OCI-LY7 (cell line): ENCODE measurements around the gene S100A3. TPM values are rescaled to one million over a fixed set of nuclear protein-coding genes. Genes with fewer than 3 reads are reported as not detected.

Source experiments
- BruUV-seq: library from RNA; stranded (reverse); fragments of 400-500 nt; replicated peaks from 2 replicates; lab custom pipeline; 2021; lab: Mats Ljungman, UMichigan
- CTCF ChIA-PET: fragments of 300-600 bp; sonication (Branson Sonifier 250); formaldehyde crosslinking; loops from one replicate; lab custom pipeline; 2022; ENCODE audit warnings: antibody characterized with exemption; ENCODE audit not compliant: unreplicated experiment; lab: Charles Lee
- POLR2A ChIA-PET: fragments of 300-600 bp; sonication (Branson Sonifier 250); formaldehyde crosslinking; loops from one replicate; lab custom pipeline; 2022; ENCODE audit warnings: antibody characterized with exemption; lab: Charles Lee
- DNase-seq: peaks from one replicate; pipeline ENCODE4 v3.0.0-alpha.2; 2015; ENCODE audit warnings: low spot score
- H2AFZ ChIP-seq: fragments of 200-600 bp; sonication (generic), shearing (Covaris generic); 2 replicates; pipeline ENCODE4 v1.6.1; 2014; ENCODE audit warnings: mild to moderate bottlenecking, antibody characterized with exemption, low read length, moderate library complexity
- H3K27ac ChIP-seq: fragments of 200-600 bp; sonication (generic); 2 replicates; pipeline ENCODE4 v1.5.1; 2014; ENCODE audit warnings: mixed run types, low read depth, mild to moderate bottlenecking, moderate library complexity, low read length, inconsistent platforms; ENCODE audit not compliant: poor library complexity, severe bottlenecking
- H3K36me3 ChIP-seq: fragments of 200-600 bp; sonication (generic); 2 replicates; pipeline ENCODE4 v1.6.1; 2014; ENCODE audit warnings: mild to moderate bottlenecking, antibody characterized with exemption, low read length, moderate library complexity, mixed read lengths; ENCODE audit not compliant: insufficient read depth
- H3K4me1 ChIP-seq: fragments of 200-600 bp; sonication (generic); 2 replicates; pipeline ENCODE4 v1.5.1; 2014; ENCODE audit warnings: mild to moderate bottlenecking, low read length; ENCODE audit not compliant: insufficient read depth, poor library complexity, severe bottlenecking
- H3K4me2 ChIP-seq: fragments of 200-600 bp; sonication (generic); 2 replicates; pipeline ENCODE4 v1.6.1; 2014; ENCODE audit warnings: mild to moderate bottlenecking, low read length
- H3K4me3 ChIP-seq: fragments of 200-600 bp; sonication (generic); 2 replicates; pipeline ENCODE4 v1.5.1; 2014; ENCODE audit warnings: mild to moderate bottlenecking, low read depth, low read length; ENCODE audit not compliant: poor library complexity, severe bottlenecking
- H3K79me2 ChIP-seq: fragments of 200-600 bp; sonication (generic); 2 replicates; pipeline ENCODE4 v1.6.1; 2016; ENCODE audit warnings: low read depth, mild to moderate bottlenecking, low read length, moderate library complexity, mixed read lengths; ENCODE audit not compliant: insufficient read depth
- H3K9me2 ChIP-seq: fragments of 200-600 bp; sonication (generic); 2 replicates; pipeline ENCODE4 v1.6.1; 2016; ENCODE audit warnings: mild to moderate bottlenecking, low read length, mixed read lengths; ENCODE audit not compliant: insufficient read depth
- H3K9me3 ChIP-seq: fragments of 200-600 bp; sonication (generic); 2 replicates; pipeline ENCODE4 v1.6.1; 2014; ENCODE audit warnings: mild to moderate bottlenecking, mixed run types, low read length, mixed read lengths
- H4K20me1 ChIP-seq: fragments of 200-600 bp; sonication (generic); 2 replicates; pipeline ENCODE4 v1.6.1; 2014; ENCODE audit warnings: mild to moderate bottlenecking, antibody characterized with exemption, low read length, moderate library complexity, mixed read lengths; ENCODE audit not compliant: insufficient read depth
- EZH2phosphoT487 ChIP-seq: fragments of 200-600 bp; sonication (generic); IDR thresholded peaks from 2 replicates; pipeline ENCODE4 v1.6.1; 2018; ENCODE audit warnings: low read depth, borderline replicate concordance, mild to moderate bottlenecking, mixed run types, antibody characterized with exemption, low read length, moderate library complexity, mixed read lengths
- intact Hi-C: fragments of 100-400 bp; cut with micrococcal nuclease; formaldehyde crosslinking; loops from one replicate; pipeline ENCODE4 v1.10.0; 2022; ENCODE audit not compliant: unreplicated experiment
- total RNA-seq, 2 experiments: library from RNA; depleted of rRNA in 1 of 2; stranded (reverse); fragments of >200 nt in 1 of 2; shearing (Covaris generic) in 1 of 2; gene quantifications; 2 replicates each; pipeline ENCODE4 v1.2.3, GENCODE V29; 2014 to 2022
- TF ChIP-seq, protein P1 (sequence below): fragments of 200-600 bp; sonication (generic); conservative IDR thresholded peaks from 2 replicates; pipeline ENCODE4 v1.5.1; 2014; ENCODE audit warnings: mild to moderate bottlenecking, antibody characterized with exemption, low read length, moderate library complexity, mixed read lengths

Gene S100A3
- total RNA-seq, 2 experiments from 2014 or later, result not detected

DNA sequence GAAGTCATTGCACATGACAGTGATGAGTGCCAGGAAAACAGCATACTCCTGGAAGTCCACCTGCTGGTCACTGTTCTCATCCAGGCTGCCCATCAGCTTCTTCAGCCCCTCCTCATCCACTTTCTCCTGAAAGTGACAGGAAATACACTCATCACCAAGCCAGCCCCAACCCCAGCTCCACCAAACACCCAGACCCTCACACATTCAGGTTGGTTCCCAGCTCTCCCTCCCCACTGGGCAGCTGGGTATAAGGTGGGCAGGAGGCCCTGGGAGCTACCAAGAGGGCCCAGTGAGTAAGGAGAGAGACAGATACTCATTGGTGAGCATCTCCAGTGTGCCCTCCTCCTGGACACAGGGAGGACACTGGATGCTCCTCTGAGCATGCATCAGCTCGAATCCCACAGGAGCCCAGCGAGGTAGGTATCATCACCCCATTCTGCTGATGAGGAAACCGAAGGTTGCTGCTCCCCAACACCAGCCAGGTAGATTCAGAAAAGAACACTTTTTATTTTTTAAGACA, 12.5 kb upstream of the S100A3 start:
- Histone ChIP-seq H3K27ac (no peak overlapping the region), H3K4me3 (no peak overlapping the region), H3K36me3 (no peaks in the 10 kb centered on the region), H3K79me2 (no peaks in the 10 kb centered on the region), H4K20me1 (no peaks in the 10 kb centered on the region), H3K4me1 (no peaks in the 10 kb centered on the region), H2AFZ (no peak overlapping the region), H3K4me2 (no peak overlapping the region), H3K9me3 (no peaks in the 10 kb centered on the region), H3K9me2 (no peaks in the 10 kb centered on the region)
- no peak for TF ChIP-seq EZH2phosphoT487
- TF ChIP-seq, protein P1, sequence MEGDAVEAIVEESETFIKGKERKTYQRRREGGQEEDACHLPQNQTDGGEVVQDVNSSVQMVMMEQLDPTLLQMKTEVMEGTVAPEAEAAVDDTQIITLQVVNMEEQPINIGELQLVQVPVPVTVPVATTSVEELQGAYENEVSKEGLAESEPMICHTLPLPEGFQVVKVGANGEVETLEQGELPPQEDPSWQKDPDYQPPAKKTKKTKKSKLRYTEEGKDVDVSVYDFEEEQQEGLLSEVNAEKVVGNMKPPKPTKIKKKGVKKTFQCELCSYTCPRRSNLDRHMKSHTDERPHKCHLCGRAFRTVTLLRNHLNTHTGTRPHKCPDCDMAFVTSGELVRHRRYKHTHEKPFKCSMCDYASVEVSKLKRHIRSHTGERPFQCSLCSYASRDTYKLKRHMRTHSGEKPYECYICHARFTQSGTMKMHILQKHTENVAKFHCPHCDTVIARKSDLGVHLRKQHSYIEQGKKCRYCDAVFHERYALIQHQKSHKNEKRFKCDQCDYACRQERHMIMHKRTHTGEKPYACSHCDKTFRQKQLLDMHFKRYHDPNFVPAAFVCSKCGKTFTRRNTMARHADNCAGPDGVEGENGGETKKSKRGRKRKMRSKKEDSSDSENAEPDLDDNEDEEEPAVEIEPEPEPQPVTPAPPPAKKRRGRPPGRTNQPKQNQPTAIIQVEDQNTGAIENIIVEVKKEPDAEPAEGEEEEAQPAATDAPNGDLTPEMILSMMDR, result no peak
- ChIA-PET POLR2A (no interaction called here), CTCF (no interaction called here)
- intact Hi-C loops, result no loop called here
- BruUV-seq, result no TSS peak
- no peak for DNase-seq

DNA sequence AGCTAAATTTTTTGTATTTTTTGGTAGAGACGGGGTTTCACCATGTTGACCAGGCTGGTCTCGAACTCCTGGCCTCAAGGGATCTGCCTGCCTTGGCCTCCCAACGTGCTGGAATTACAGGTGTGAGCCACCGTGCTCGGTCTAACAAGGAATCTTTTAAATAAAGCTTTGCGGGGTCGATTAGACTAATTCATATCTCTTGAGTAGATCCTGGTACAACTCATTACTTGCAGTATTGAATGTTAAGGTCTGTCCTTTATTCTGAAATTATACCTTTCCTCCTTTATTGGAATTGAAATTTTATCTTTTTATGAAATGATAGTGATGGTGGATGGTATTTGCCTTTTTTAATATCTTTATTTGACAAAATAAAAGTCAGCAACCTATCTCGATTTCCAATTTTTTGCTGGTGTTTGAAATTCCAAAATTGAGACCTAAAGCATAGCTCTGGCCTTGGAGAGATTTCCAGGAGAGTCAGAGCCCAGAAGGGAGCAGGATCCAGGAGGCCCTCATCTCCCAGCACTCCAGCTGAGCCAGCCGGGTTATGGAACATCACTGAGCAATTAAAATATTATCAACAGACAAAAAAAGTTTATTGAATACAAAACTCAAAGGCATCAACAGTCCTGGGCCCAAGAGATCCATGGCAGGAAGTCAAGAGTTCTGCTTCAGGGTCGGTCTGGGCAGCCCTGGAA, 11.9 kb upstream of the S100A3 start:
- Histone ChIP-seq H3K79me2 (no peaks in the 10 kb centered on the region), H3K27ac (no peak overlapping the region), H3K4me1 (no peaks in the 10 kb centered on the region), H3K4me2 (no peak overlapping the region), H3K9me2 (no peaks in the 10 kb centered on the region), H4K20me1 (no peaks in the 10 kb centered on the region), H3K4me3 (no peak overlapping the region), H2AFZ (no peak overlapping the region), H3K36me3 (no peaks in the 10 kb centered on the region), H3K9me3 (no peaks in the 10 kb centered on the region)
- BruUV-seq, result no TSS peak
- intact Hi-C loops, result no loop called here
- DNase-seq, result no peak
- ChIA-PET CTCF (interaction anchor here (0.5 kb wide), 1 partner anchor 1403 kb away, joined by 5 read pairs; no protein-coding TSS in a partner anchor), POLR2A (interaction anchor here (0.7 kb wide), 1 partner anchor 50 kb away, joined by 5 read pairs; no protein-coding TSS in a partner anchor)
- TF ChIP-seq, protein P1, result no peak
- no peak for TF ChIP-seq EZH2phosphoT487

DNA sequence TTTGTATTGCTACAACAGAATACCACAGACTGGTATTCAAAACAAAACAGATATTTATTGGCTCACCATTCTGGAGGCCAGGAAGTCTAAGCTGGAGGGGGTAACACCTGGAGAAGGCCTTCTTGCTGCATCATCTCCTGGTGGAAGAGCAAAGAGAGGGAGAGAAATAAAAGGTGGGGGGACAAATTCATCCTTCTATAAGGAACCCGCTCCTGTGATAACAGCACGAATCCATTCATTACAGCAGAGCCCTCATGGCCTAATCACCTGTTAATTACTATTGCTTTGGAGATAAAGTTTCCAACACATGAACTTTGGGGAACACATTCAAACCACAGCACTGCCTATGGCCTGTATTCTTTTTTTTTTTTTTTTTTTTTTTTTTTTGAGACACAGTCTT, 11.2 kb upstream of the S100A3 start:
- Histone ChIP-seq H3K4me3 (no peak overlapping the region), H3K27ac (no peak overlapping the region), H4K20me1 (no peaks in the 10 kb centered on the region), H3K36me3 (no peaks in the 10 kb centered on the region), H3K79me2 (no peaks in the 10 kb centered on the region), H2AFZ (no peak overlapping the region), H3K9me2 (no peaks in the 10 kb centered on the region), H3K4me1 (no peaks in the 10 kb centered on the region), H3K9me3 (no peaks in the 10 kb centered on the region), H3K4me2 (no peak overlapping the region)
- BruUV-seq, result no TSS peak
- intact Hi-C loops, result no loop called here
- ChIA-PET POLR2A (interaction anchor here (0.7 kb wide), 1 partner anchor 50 kb away, joined by 5 read pairs; no protein-coding TSS in a partner anchor), CTCF (interaction anchor here (0.5 kb wide), 1 partner anchor 1403 kb away, joined by 5 read pairs; no protein-coding TSS in a partner anchor)
- TF ChIP-seq, protein P1, result no peak
- TF ChIP-seq EZH2phosphoT487, result no peak
- DNase-seq, result no peak
